CD4-positive, alpha-beta T cell treated with Interleukin-10 for 1 hour (primary cell): ENCODE results near the gene CC2D2B.
A peak's percentile ranks its signal among the peaks of the same experiment; 100 is the strongest.
"Not testable (repeated sequence)": the region's sequence is repeated elsewhere in the genome, so short reads cannot be mapped to it uniquely, and the experiment has no call there.

Experiments
- DNase-seq: peaks from one replicate; pipeline ENCODE4 v3.0.0-alpha.2; 2020

Gene CC2D2B

DNA sequence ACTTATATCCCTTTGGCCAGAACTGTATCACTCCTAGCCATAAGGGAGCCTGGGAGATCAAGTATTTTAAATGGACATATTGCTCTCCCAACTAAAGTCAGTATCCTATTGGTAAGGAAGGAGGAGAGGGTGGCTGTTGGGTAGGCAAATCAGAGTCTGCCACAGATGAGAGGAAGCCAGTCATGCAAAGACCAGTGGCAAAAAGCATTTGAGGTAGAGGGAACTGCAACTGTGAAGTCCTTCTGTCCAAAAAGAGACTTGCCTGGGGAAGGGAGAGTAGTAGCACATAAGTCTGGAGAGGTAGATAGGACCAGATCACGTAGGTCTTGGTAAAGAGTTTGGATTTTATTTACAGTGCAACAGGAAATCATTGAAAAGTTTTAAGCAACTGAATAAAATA lies 126.8 kb downstream of the CC2D2B start:
- DNase-seq = no peak

DNA sequence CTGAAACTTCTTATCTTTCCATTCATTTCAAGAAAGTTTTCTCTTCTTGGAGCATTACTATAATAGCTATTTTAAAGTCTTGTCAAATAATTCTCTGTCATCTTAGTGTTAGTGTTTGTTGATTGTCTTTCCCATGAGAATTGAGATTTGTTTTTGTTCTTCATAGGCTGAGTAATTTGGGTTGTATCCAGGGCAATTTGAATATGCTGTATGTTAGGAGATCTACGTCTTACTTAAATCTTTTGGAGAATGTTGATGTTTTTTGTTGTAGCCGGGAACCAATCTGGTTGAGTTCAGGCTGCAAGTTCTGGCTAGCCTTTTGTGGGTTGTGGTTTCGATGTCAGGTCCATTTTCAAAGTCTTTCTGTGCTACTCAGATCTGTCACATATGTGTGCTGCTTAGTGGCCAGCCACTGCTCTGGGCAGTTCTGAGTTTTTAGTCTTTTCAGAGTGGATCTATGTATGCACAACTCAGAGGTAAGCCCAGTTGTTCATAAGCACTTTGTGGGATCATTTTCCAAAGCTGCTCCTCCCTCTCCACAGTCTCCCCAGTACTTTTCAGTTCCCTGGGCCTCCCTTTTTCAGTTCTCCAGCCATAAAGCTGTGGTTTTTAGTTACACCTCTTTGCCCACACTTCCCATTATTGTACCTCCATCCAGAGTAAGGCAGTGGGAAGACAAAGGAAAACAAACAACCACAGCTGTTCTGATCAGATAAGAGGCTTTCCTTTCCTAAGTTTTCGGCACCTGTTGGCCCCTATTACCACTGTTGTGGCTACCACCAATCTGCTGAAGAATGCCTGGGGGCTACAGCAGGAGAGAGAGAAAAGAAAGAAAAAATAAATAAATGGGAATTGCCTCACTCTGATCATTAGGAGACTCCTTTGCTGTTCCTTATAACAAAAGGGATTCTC lies 131.0 kb downstream of the CC2D2B start:
- no peak for DNase-seq

DNA sequence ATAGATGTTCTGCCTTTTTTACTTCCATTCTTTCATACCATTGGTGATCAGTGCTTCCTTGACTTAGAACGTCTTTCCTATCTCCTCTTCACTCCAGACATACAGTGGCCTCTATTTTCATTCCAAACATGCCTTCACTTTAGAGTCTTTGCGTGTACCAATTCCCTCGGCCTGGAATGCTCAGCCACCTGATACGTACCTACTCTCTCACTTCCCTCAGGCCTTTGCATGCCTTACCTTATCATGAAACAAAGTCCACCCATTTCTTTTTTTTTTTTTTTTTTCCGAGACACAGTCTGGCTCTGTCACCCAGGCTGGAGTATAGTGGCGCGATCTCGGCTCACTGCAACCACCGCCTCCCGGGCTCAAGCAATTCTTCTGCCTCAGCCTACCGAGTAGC lies 133.4 kb downstream of the CC2D2B start:
- DNase-seq = no peak

DNA sequence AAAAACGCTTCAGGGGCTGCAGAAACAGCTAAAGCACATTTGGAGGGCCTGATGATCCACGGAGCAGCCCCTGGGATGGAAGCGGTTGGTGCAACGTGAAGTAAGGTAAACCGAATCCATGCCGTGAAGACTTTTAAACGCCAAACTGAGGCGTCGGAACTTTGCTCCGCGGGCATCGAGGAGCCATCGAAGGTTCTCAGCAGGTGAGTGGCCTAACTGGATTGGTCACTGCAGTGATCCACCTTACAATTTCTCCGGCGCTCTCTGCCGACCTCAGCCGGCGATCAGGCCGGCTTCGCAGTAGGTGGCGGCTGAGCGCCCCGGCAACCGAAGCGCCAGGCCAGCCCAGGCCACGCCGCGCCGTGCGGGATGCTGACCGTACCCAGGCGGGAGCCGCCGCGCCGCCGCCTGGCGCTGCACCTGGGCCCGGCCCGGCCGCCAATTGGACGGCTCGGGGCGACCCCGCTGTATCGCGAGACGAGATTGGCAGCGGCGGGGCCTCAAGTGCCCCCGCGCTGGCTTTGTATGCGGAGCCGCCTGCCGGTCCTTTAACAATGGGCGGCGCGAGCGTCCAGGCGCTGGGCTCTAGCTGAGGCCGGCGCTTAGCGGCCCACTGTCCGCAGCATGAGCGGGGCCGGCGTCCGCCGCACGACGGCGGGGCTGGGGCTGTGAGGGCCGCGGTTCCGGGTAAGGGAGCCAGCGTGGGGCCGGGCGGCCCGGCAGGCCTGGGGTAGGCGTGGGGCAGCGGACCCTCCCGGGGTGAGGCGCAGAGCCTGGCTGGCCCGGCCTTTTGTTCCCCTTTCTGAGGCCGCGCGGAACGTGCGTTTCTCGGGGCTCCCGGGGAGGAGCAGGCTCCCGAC lies 135.5 kb downstream of the CC2D2B start, which contains the start of gene CCNJ:
TSS of gene CCNJ (plus strand) at position 551 of the 860 bp plus-strand sequence. CDS start 811 bp downstream, outside the sequence.
- peak; percentile 87 for DNase-seq

DNA sequence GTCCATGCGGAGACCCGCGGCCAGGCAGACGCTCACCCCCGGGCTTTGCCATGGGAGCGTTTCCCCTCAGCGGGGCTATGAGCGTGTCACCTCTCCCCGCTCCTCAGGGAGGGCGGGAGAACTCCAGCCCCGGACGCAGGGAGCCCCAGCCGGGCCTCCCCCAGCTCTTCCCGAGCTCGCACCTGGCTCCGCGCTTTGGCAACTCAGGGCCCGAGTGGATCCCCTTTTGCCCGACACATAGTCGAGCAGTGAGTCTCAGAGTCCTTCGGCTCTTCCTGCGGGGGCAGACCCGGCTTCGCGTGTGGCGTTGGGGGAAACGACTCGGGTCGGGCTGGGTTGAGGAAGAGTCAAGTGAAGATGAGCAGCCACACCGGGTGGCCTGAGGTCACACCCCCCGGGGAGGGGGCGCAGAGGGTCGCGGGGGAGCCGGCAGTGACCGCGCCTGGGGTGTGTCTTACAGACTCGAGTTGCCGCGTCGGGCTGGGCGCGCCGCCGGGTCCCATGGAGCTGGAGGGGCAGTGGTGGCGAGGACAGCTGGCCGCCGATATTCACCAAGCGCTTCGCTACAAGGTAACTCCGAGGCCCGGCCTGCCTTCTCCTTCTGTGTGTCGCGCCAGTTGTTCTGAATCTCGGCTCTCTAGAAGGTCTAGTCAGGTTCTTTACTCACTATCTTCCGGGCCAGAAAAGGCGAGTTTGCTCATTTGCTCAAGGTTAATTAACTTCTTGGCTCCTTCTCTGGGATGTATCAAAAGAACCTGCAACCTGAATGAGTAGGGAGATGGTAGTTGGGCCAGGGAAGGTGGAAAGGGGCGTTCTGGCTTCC lies 136.3 kb downstream of the CC2D2B start:
- peak; percentile 47 for DNase-seq

DNA sequence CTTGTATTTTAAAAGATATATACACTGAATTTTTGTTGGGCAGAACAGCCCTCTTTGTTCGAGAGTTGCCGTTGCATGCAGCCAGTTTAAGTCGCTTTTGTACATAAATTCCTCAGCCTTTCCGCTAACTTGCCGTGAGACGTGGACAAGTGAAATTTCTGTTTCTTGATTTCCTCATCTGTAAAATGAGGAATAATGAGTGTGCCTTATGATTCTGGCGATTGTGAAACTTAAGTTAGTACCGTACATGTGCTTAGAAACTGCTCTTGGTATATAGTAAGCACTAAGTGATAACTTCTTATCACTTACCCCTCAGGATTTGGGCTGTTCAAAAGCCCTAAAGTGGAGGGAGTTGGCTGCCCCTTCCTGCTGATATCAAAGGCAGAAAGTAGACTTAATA lies 137.0 kb downstream of the CC2D2B start:
- no peak for DNase-seq

- no peak for DNase-seq
These were observed 138.8 kb downstream of the CC2D2B start for GRCh38 chr10:96046546-96046945.

DNA sequence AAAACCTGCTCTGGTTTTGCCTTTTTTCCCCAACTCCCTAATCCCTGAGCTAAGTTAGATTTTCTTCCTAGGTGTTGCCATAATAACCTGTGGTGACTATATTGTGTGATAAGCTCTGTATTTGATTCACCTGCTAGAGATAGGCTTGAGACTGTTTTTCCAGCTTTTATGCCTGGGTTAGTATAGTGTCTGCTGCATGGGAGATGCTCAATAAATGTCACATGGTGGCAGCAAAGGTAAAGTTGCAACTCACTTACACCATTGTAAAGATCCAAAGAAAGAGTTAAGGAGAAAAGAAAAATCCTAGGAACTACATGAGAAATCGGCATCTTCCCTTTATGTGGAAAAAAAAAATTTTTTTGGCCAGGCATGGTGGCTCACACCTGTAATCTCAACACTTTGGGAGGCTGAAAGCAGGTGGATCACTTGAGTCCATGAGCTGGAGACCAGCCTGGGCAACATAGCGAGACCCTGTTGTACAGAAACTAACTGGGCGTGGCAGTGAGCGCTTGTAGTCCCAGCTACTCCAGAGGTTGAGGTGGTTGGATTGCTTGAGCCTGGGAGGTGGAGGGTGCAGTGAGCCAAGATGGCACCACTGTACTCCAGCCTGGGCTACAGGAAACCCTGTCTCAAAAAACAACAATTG lies 139.4 kb downstream of the CC2D2B start:
- DNase-seq = no peak

DNA sequence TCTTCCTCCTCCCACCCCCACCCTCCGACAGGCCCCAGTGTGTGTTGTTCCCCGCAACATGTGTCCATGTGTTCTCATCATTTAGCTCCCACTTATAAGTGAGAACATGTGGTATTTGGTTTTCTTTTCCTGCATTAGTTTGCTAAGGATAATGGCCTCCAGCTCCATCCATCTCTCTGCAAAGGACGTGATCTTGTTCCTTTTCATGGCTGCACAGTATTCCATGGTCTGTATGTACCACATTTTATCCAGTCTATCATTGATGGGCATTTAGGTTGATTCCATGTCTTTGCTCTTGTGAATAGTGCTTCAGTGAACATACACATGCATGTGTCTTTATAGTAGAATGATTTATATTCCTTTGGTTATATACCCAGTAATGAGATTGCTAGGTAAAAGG lies 140.2 kb downstream of the CC2D2B start:
- not testable (repeated sequence) for DNase-seq

- DNase-seq = no peak
These were observed 141.6 kb downstream of the CC2D2B start for GRCh38 chr10:96049340-96049739.

GRCh38 chr10:96053985-96054384 lies 146.2 kb downstream of the CC2D2B start:
- DNase-seq = no peak

DNA sequence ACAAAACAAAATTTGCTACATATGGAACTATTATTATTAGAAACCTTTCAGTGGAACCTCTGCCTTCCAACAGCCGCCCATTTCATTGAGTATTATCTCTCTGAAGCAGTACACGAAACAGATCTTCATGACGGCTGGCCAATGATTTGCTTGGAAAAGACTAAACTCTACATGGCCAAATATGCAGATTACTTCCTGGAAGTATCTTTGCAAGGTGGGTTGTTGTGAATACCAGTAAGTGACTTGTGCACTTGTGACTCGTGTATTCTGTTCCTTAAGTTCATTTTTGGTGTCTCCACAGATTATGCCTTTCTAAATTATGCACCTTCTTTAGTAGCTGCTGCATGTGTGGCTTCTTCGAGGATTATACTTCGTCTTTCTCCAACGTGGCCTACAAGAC lies 149.0 kb downstream of the CC2D2B start:
- no peak for DNase-seq

- DNase-seq = no peak
These were observed 153.5 kb downstream of the CC2D2B start for GRCh38 chr10:96061232-96061631.

GRCh38 chr10:96072674-96073073 lies 164.9 kb downstream of the CC2D2B start:
- no peak for DNase-seq

- no peak for DNase-seq
These were observed 165.9 kb downstream of the CC2D2B start for GRCh38 chr10:96073722-96074121.

GRCh38 chr10:96074776-96075175 lies 167.0 kb downstream of the CC2D2B start:
- no peak for DNase-seq

- DNase-seq = no peak
These were observed 168.2 kb downstream of the CC2D2B start for GRCh38 chr10:96075977-96076376.

DNA sequence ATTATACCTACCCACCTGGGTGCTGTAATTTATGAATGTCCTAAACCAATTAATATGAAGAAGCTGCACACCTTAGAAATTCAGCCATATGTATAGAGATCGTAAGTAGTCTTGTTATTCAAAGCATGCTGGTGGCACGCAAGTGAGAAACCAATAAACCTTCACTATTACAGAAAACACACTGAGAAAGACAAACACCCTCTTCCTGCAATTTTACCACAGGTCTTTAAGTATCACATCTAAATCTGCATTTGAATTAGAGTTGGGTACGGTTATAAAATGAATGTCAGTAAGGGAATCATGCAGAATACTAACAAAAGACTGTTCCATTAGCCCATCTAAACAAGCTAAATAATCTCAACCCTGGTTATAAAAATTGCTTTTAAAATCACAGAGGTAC lies 169.4 kb downstream of the CC2D2B start:
- DNase-seq = no peak

DNA sequence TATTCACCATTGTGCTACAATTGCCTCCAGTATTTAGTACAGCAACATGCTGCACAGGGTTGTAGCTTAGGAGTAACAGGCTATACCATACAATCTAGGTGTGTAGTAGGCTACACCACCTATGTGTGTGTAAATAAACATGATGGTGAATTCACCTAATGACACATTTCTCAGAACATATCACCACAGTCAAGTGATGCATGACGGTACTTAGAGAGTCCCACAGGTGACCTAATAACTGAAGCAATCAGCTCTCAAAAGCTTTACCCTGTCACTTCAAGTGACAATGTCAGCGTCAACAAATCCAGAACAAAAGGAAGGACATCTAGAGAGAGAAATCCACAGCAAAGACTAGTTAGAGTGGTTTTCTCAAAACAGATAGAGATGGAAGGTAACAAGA lies 174.4 kb downstream of the CC2D2B start:
- DNase-seq = no peak
